ENCODE results near the gene CPLANE2. TPM values are rescaled to one million over a fixed set of nuclear protein-coding genes. Genes with fewer than 3 reads are reported as not detected.

Gene CPLANE2
- polyA plus RNA-seq, 6 donors from 2014 or later, result 2.3 to 6.3 (median 3.7) TPM

GRCh38 chr1:16207318-16208269 is 29.4 kb downstream of the CPLANE2 start:
- Mint-ChIP-seq H3K36me3 (peaks cover 0 to 12% of the 10 kb centered on the region in 2 donors), H3K27ac (peak overlapping the region in 5 of 6 donors; percentile 21 to 98 (median 88)), H3K27me3 (peaks cover 0 to 15% (median 0%) of the 10 kb centered on the region in 3 donors), H3K9me3 (no peaks in the 10 kb centered on the region), H3K4me1 (peaks cover 5 to 23% (median 5%) of the 10 kb centered on the region in 3 donors), H3K4me3 (peak overlapping the region; percentile 91 to 98 (median 95))
- ATAC-seq (ENCODE audit: low read depth in 2 of 2) (no peak), DNase-seq (no peak)

- peak overlapping the region; percentile 91 to 98 (median 95) for H3K4me3 Mint-ChIP-seq
- DNase-seq (peak; percentile 85), ATAC-seq (ENCODE audit: low read depth in 2 of 2) (peak; percentile 93 to 94)
- H3K4me1 Mint-ChIP-seq, result peaks cover 5 to 23% (median 5%) of the 10 kb centered on the region in 3 donors
- peaks cover 0 to 7% (median 0%) of the 10 kb centered on the region in 3 donors for H3K27me3 Mint-ChIP-seq
- H3K36me3 Mint-ChIP-seq, result peaks cover 0 to 12% of the 10 kb centered on the region in 2 donors
- peak overlapping the region; percentile 78 to 98 (median 94) for H3K27ac Mint-ChIP-seq
- no peaks in the 10 kb centered on the region for H3K9me3 Mint-ChIP-seq
Measured at GRCh38 chr1:16206547-16207317, 30.3 kb downstream of the CPLANE2 start.

GRCh38 chr1:16205891-16206546 is 31.0 kb downstream of the CPLANE2 start:
- Mint-ChIP-seq H3K4me1 (peaks cover 5 to 23% (median 5%) of the 10 kb centered on the region in 3 donors), H3K36me3 (peaks cover 0 to 12% of the 10 kb centered on the region in 2 donors), H3K27me3 (peaks cover 0 to under 1% (median 0%) of the 10 kb centered on the region in 3 donors), H3K4me3 (peak overlapping the region; percentile 91 to 98 (median 95)), H3K27ac (peak overlapping the region in 5 of 6 donors; percentile 78 to 96 (median 92)), H3K9me3 (no peaks in the 10 kb centered on the region)
- no peak for DNase-seq
- peak; percentile 2 to 3 for ATAC-seq (ENCODE audit: low read depth in 2 of 2)

GRCh38 chr1:16205334-16205671 is 31.7 kb downstream of the CPLANE2 start:
- Mint-ChIP-seq H3K9me3 (no peaks in the 10 kb centered on the region), H3K36me3 (peaks cover 0 to 12% of the 10 kb centered on the region in 2 donors), H3K4me3 (peak overlapping the region in 4 of 8 donors; percentile 48 to 93 (median 56)), H3K4me1 (peaks cover 5 to 23% (median 5%) of the 10 kb centered on the region in 3 donors), H3K27ac (no peak overlapping the region), H3K27me3 (no peaks in the 10 kb centered on the region)
- no peak for ATAC-seq (ENCODE audit: low read depth in 2 of 2)
- no peak for DNase-seq

GRCh38 chr1:16204634-16205333 is 32.2 kb downstream of the CPLANE2 start:
- H3K9me3 Mint-ChIP-seq, result no peaks in the 10 kb centered on the region
- peaks cover 0 to 12% of the 10 kb centered on the region in 2 donors for H3K36me3 Mint-ChIP-seq
- no peaks in the 10 kb centered on the region for H3K27me3 Mint-ChIP-seq
- H3K4me3 Mint-ChIP-seq, result peak overlapping the region in 5 of 8 donors; percentile 10 to 87 (median 60)
- DNase-seq (no peak), ATAC-seq (ENCODE audit: low read depth in 2 of 2) (no peak)
- H3K4me1 Mint-ChIP-seq, result peaks cover 8 to 23% (median 8%) of the 10 kb centered on the region in 3 donors
- peak overlapping the region in 1 of 6 donors; percentile 72 for H3K27ac Mint-ChIP-seq

GRCh38 chr1:16204216-16204615 is 32.8 kb downstream of the CPLANE2 start:
- Mint-ChIP-seq H3K4me1 (peaks cover 8 to 23% (median 14%) of the 10 kb centered on the region in 3 donors), H3K36me3 (peaks cover 0 to 12% of the 10 kb centered on the region in 2 donors), H3K4me3 (peak overlapping the region in 4 of 8 donors; percentile 14 to 48 (median 18)), H3K27ac (peak overlapping the region in 1 of 6 donors; percentile 49), H3K9me3 (no peaks in the 10 kb centered on the region), H3K27me3 (no peaks in the 10 kb centered on the region)
- no peak for ATAC-seq (ENCODE audit: low read depth in 2 of 2)
- no peak for DNase-seq

- H3K9me3 Mint-ChIP-seq, result no peaks in the 10 kb centered on the region
- peaks cover 8 to 23% (median 14%) of the 10 kb centered on the region in 3 donors for H3K4me1 Mint-ChIP-seq
- H3K4me3 Mint-ChIP-seq, result peak overlapping the region in 1 of 8 donors; percentile 14
- DNase-seq (no peak), ATAC-seq (ENCODE audit: low read depth in 2 of 2) (no peak)
- peak overlapping the region in 1 of 6 donors; percentile 82 for H3K27ac Mint-ChIP-seq
- peaks cover 0 to 12% of the 10 kb centered on the region in 2 donors for H3K36me3 Mint-ChIP-seq
- no peaks in the 10 kb centered on the region for H3K27me3 Mint-ChIP-seq
Measured at GRCh38 chr1:16203550-16203949, 33.4 kb downstream of the CPLANE2 start.

GRCh38 chr1:16202281-16203210 is 34.4 kb downstream of the CPLANE2 start:
- no peaks in the 10 kb centered on the region for H3K27me3 Mint-ChIP-seq
- H3K36me3 Mint-ChIP-seq, result peaks cover 0 to 12% of the 10 kb centered on the region in 2 donors
- peaks cover 8 to 23% (median 13%) of the 10 kb centered on the region in 3 donors for H3K4me1 Mint-ChIP-seq
- peak overlapping the region in 1 of 8 donors; percentile 26 for H3K4me3 Mint-ChIP-seq
- DNase-seq (no peak), ATAC-seq (ENCODE audit: low read depth in 2 of 2) (no peak)
- peak overlapping the region in 2 of 6 donors; percentile 53 to 74 for H3K27ac Mint-ChIP-seq
- H3K9me3 Mint-ChIP-seq, result no peaks in the 10 kb centered on the region

GRCh38 chr1:16199700-16200099 is 37.3 kb downstream of the CPLANE2 start:
- Mint-ChIP-seq H3K27ac (peak overlapping the region in 3 of 6 donors; percentile 31 to 77 (median 49)), H3K4me1 (peaks cover 3 to 10% (median 8%) of the 10 kb centered on the region in 3 donors), H3K4me3 (no peak overlapping the region), H3K9me3 (no peaks in the 10 kb centered on the region), H3K27me3 (no peaks in the 10 kb centered on the region), H3K36me3 (peaks cover 0 to 12% of the 10 kb centered on the region in 2 donors)
- ATAC-seq (ENCODE audit: low read depth in 2 of 2) (no peak), DNase-seq (no peak)

- no peak for DNase-seq
- Mint-ChIP-seq H3K4me1 (peaks cover 3 to 8% (median 7%) of the 10 kb centered on the region in 3 donors), H3K36me3 (peaks cover 0 to 12% of the 10 kb centered on the region in 2 donors), H3K4me3 (no peak overlapping the region), H3K27ac (peak overlapping the region in 1 of 6 donors; percentile 49), H3K27me3 (no peaks in the 10 kb centered on the region), H3K9me3 (no peaks in the 10 kb centered on the region)
- ATAC-seq (ENCODE audit: low read depth in 2 of 2), result no peak
Measured at GRCh38 chr1:16199157-16199501, 37.9 kb downstream of the CPLANE2 start.

GRCh38 chr1:16198444-16199156 is 38.4 kb downstream of the CPLANE2 start:
- Mint-ChIP-seq H3K27ac (peak overlapping the region in 2 of 6 donors; percentile 37 to 59), H3K4me1 (peaks cover 3 to 8% (median 6%) of the 10 kb centered on the region in 3 donors), H3K36me3 (peaks cover 0 to 6% of the 10 kb centered on the region in 2 donors), H3K27me3 (no peaks in the 10 kb centered on the region), H3K9me3 (no peaks in the 10 kb centered on the region), H3K4me3 (no peak overlapping the region)
- DNase-seq, result no peak
- no peak for ATAC-seq (ENCODE audit: low read depth in 2 of 2)
